ENCODE measurements around the gene AGAP1.

The AGAP1 gene

GRCh38 chr2:235611756-235612155, 117.9 kb downstream of the AGAP1 start:
- Mint-ChIP-seq H3K4me3 (no peak overlapping the region), H3K27ac (ENCODE audit: low read depth) (no peak overlapping the region), H3K27me3 (no peaks in the 10 kb centered on the region), H3K36me3 (ENCODE audit: insufficient read depth) (no peaks in the 10 kb centered on the region), H3K9me3 (no peaks in the 10 kb centered on the region), H3K4me1 (peaks cover 26% of the 10 kb centered on the region)
- DNase-seq (ENCODE audit: low spot score in 2 of 2) (no peak), ATAC-seq (replicated peaks; ENCODE audit: extremely low read depth, poor library complexity, severe bottlenecking) (no peak)

DNA sequence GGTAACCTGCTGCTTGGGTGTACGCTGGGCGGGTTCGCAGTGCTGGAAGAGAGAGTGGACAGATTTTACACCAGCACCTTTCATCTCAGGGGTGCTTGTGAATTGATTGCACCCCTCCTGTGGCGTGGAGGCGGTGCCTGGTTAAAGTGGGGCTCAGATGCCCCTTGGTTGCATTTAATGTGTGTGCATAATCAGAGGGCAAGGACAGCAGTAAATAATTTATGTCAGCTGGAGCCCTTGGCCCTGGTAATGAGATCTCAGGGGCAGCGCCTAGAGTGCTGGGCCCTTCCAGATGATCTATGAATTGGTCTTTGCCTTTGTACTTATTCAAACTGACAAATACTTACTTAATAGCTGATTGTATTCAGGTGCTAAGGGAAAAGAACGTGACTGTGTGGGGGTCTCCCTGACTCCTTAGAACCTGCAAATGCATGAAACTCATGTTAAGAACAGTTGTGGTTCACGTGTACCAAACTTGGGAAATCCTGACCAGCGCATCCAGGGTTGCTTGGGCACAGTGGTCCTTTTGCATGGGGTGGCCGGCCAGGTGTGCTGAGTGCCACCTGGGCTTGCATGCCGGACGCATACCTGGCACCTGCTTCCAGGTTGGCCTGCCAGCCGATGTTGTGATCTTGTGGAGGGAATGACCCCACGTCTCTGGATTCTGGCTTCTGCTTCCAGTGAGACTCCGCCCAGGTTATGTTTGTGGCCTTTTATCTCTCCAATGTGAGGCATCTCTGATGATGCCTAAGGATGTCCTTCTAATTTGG, 118.5 kb downstream of the AGAP1 start:
- Mint-ChIP-seq H3K27ac (ENCODE audit: low read depth) (no peak overlapping the region), H3K27me3 (no peaks in the 10 kb centered on the region), H3K9me3 (no peaks in the 10 kb centered on the region), H3K36me3 (ENCODE audit: insufficient read depth) (no peaks in the 10 kb centered on the region), H3K4me3 (no peak overlapping the region), H3K4me1 (peaks cover 30% of the 10 kb centered on the region)
- DNase-seq (ENCODE audit: low spot score in 2 of 2) = no peak
- no peak for ATAC-seq (replicated peaks; ENCODE audit: extremely low read depth, poor library complexity, severe bottlenecking)

GRCh38 chr2:235613649-235614048, 119.8 kb downstream of the AGAP1 start:
- Mint-ChIP-seq H3K9me3 (no peaks in the 10 kb centered on the region), H3K27ac (ENCODE audit: low read depth) (no peak overlapping the region), H3K4me3 (no peak overlapping the region), H3K4me1 (peaks cover 30% of the 10 kb centered on the region), H3K27me3 (no peaks in the 10 kb centered on the region), H3K36me3 (ENCODE audit: insufficient read depth) (no peaks in the 10 kb centered on the region)
- DNase-seq (ENCODE audit: low spot score in 2 of 2) (no peak), ATAC-seq (replicated peaks; ENCODE audit: extremely low read depth, poor library complexity, severe bottlenecking) (no peak)

GRCh38 chr2:235614176-235614860, 120.5 kb downstream of the AGAP1 start:
- peaks cover 30% of the 10 kb centered on the region for H3K4me1 Mint-ChIP-seq
- H3K4me3 Mint-ChIP-seq = no peak overlapping the region
- H3K27me3 Mint-ChIP-seq = no peaks in the 10 kb centered on the region
- no peaks in the 10 kb centered on the region for H3K36me3 Mint-ChIP-seq (ENCODE audit: insufficient read depth)
- ATAC-seq (replicated peaks; ENCODE audit: extremely low read depth, poor library complexity, severe bottlenecking) = no peak
- no peak overlapping the region for H3K27ac Mint-ChIP-seq (ENCODE audit: low read depth)
- H3K9me3 Mint-ChIP-seq = no peaks in the 10 kb centered on the region
- no peak for DNase-seq (ENCODE audit: low spot score in 2 of 2)

GRCh38 chr2:235614900-235615712, 121.3 kb downstream of the AGAP1 start:
- Mint-ChIP-seq H3K4me3 (no peak overlapping the region), H3K27ac (ENCODE audit: low read depth) (no peak overlapping the region), H3K9me3 (no peaks in the 10 kb centered on the region), H3K27me3 (no peaks in the 10 kb centered on the region), H3K4me1 (peaks cover 30% of the 10 kb centered on the region), H3K36me3 (ENCODE audit: insufficient read depth) (no peaks in the 10 kb centered on the region)
- no peak for DNase-seq (ENCODE audit: low spot score in 2 of 2)
- ATAC-seq (replicated peaks; ENCODE audit: extremely low read depth, poor library complexity, severe bottlenecking) = no peak

- no peaks in the 10 kb centered on the region for H3K36me3 Mint-ChIP-seq (ENCODE audit: insufficient read depth)
- ATAC-seq (replicated peaks; ENCODE audit: extremely low read depth, poor library complexity, severe bottlenecking) (no peak), DNase-seq (ENCODE audit: low spot score in 2 of 2) (no peak)
- H3K4me3 Mint-ChIP-seq = no peak overlapping the region
- H3K4me1 Mint-ChIP-seq = peaks cover 25% of the 10 kb centered on the region
- no peak overlapping the region for H3K27ac Mint-ChIP-seq (ENCODE audit: low read depth)
- no peaks in the 10 kb centered on the region for H3K27me3 Mint-ChIP-seq
- H3K9me3 Mint-ChIP-seq = no peaks in the 10 kb centered on the region
Observed at GRCh38 chr2:235616885-235617284, 123.0 kb downstream of the AGAP1 start.

DNA sequence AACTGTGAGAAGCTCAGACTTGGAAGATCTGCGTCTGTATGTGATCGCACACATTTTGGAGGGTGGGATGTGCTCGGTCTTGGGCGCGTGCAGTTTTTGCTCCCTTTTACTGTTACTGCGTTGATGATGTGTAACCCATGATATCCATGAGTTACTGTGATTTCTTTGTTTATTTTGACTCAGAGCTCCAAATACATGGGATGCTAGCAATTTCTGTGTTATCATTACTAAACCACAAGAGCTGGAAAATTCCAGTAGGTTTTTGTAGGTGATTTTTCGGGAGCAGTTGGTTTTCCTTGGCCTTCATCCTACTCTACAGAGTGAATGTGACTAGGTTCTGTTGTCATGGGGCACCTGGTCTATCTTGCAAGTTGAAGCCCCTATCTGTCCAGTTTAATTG, 124.2 kb downstream of the AGAP1 start:
- no peaks in the 10 kb centered on the region for H3K27me3 Mint-ChIP-seq
- DNase-seq (ENCODE audit: low spot score in 2 of 2) = no peak
- no peak for ATAC-seq (replicated peaks; ENCODE audit: extremely low read depth, poor library complexity, severe bottlenecking)
- no peak overlapping the region for H3K27ac Mint-ChIP-seq (ENCODE audit: low read depth)
- peaks cover 25% of the 10 kb centered on the region for H3K4me1 Mint-ChIP-seq
- no peaks in the 10 kb centered on the region for H3K36me3 Mint-ChIP-seq (ENCODE audit: insufficient read depth)
- no peaks in the 10 kb centered on the region for H3K9me3 Mint-ChIP-seq
- H3K4me3 Mint-ChIP-seq = no peak overlapping the region

- Mint-ChIP-seq H3K27me3 (no peaks in the 10 kb centered on the region), H3K4me3 (no peak overlapping the region)
Observed at GRCh38 chr2:235619544-235619943, 125.7 kb downstream of the AGAP1 start.

DNA sequence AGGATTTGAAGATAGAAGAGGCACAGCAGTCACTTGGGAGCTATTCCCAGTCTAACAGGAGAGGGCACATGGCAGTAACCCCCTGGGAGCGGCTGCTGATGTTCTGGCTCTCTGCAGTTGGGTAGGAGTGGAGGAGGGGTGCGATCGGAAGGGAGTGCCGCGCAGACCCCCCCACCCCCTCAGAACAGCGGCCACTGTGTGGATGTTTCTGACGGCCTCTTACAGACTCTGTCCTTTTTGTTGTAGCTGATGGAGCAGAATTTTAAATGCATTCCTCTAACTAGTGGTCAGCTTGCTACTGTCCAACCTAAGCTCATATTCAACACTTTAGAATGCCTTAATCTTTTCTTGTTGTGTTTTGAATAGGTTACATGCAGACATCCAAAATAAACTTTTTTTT, 127.9 kb downstream of the AGAP1 start:
- DNase-seq (ENCODE audit: low spot score in 2 of 2) (no peak), ATAC-seq (replicated peaks; ENCODE audit: extremely low read depth, poor library complexity, severe bottlenecking) (no peak)
- Mint-ChIP-seq H3K4me1 (peaks cover 10% of the 10 kb centered on the region), H3K4me3 (no peak overlapping the region), H3K27me3 (no peaks in the 10 kb centered on the region), H3K36me3 (ENCODE audit: insufficient read depth) (peaks cover 1% of the 10 kb centered on the region), H3K27ac (ENCODE audit: low read depth) (no peak overlapping the region), H3K9me3 (no peaks in the 10 kb centered on the region)

More at GRCh38 chr2:235619544-235619943, 125.7 kb downstream of the AGAP1 start:
- Mint-ChIP-seq H3K36me3 (ENCODE audit: insufficient read depth) (no peaks in the 10 kb centered on the region), H3K27ac (ENCODE audit: low read depth) (no peak overlapping the region), H3K4me1 (peaks cover 17% of the 10 kb centered on the region), H3K9me3 (no peaks in the 10 kb centered on the region)
- ATAC-seq (replicated peaks; ENCODE audit: extremely low read depth, poor library complexity, severe bottlenecking) (no peak), DNase-seq (ENCODE audit: low spot score in 2 of 2) (no peak)

- ATAC-seq (replicated peaks; ENCODE audit: extremely low read depth, poor library complexity, severe bottlenecking) (no peak), DNase-seq (ENCODE audit: low spot score in 2 of 2) (no peak)
- H3K27me3 Mint-ChIP-seq = peaks cover 9% of the 10 kb centered on the region
- peaks cover 1% of the 10 kb centered on the region for H3K36me3 Mint-ChIP-seq (ENCODE audit: insufficient read depth)
- no peak overlapping the region for H3K27ac Mint-ChIP-seq (ENCODE audit: low read depth)
- no peaks in the 10 kb centered on the region for H3K9me3 Mint-ChIP-seq
- no peak overlapping the region for H3K4me3 Mint-ChIP-seq
- peaks cover 13% of the 10 kb centered on the region for H3K4me1 Mint-ChIP-seq
Observed at GRCh38 chr2:235623111-235623510, 129.3 kb downstream of the AGAP1 start.

DNA sequence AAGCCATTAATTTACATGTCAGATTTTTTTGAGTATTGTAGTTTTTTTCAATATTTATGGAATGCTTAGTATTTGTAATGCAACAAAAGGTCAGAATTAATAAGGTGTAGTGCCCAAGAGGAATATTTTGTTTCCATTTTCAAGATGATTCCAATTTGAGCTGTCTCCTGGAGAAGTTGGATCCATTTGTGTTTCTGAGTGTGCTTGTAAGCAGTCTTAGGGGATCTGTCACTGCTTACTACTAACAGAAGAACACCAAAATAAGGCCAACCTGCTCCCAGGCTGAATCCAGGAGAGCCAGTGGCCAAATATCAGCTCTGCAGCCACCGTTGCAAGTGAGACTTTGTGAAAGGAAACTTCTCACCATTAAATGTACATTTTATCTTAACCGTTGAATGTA, 129.9 kb downstream of the AGAP1 start:
- Mint-ChIP-seq H3K4me1 (peaks cover 17% of the 10 kb centered on the region), H3K36me3 (ENCODE audit: insufficient read depth) (peaks cover 1% of the 10 kb centered on the region), H3K27ac (ENCODE audit: low read depth) (no peak overlapping the region), H3K27me3 (peaks cover 11% of the 10 kb centered on the region), H3K9me3 (no peaks in the 10 kb centered on the region), H3K4me3 (no peak overlapping the region)
- no peak for ATAC-seq (replicated peaks; ENCODE audit: extremely low read depth, poor library complexity, severe bottlenecking)
- DNase-seq (ENCODE audit: low spot score in 2 of 2) = no peak

DNA sequence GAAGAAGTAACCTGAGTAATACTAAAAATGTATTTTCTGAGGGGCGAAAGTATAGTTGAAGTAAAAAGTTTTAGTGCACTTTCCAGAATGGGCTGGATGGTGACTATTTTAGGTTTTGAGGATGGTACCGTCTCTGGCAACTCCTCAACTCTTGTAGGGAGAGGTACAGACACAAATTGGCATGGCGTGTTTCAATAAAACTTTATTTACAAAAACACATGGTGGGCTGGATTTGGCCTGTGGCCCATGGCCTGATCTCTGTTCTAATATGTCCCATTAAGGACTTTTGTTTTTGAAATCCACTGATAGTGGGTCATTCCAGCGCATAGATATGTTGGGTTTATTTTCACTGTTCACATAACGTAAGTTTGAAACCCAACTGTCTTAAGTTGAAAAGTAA, 132.8 kb downstream of the AGAP1 start:
- ATAC-seq (replicated peaks; ENCODE audit: extremely low read depth, poor library complexity, severe bottlenecking) (no peak), DNase-seq (ENCODE audit: low spot score in 2 of 2) (no peak)
- Mint-ChIP-seq H3K27ac (ENCODE audit: low read depth) (no peak overlapping the region), H3K27me3 (peaks cover 11% of the 10 kb centered on the region), H3K4me1 (peaks cover 11% of the 10 kb centered on the region), H3K36me3 (ENCODE audit: insufficient read depth) (peaks cover 3% of the 10 kb centered on the region), H3K9me3 (no peaks in the 10 kb centered on the region), H3K4me3 (no peak overlapping the region)
